Heart left ventricle (tissue), 13 donors: ENCODE results near the gene RCVRN.

Experiments
- CTCF ChIP-seq, 12 donors: fragments of 200-600 bp; sonication (generic) in 4 of 12; IDR thresholded peaks; one replicate each; pipeline versions ENCODE4 v1.5.0 to v1.8.0; 2018 to 2022; ENCODE audit warnings: antibody characterized with exemption in 12 of 12, mild to moderate bottlenecking in 5 of 12
- POLR2A ChIP-seq, 2 donors: fragments of 450-650 bp; IDR thresholded peaks; one replicate each; pipeline ENCODE4 v1.6.1; 2017; ENCODE audit warnings: antibody characterized with exemption in 2 of 2, mild to moderate bottlenecking in 2 of 2, moderate library complexity in 2 of 2
- donor health status: ischemic (EF 13 %, LVEDD 7.1; RV severe dilation, severe dysfunction).
- donor health status: DM: no; HTN: yes; CAD: no.
- donor health status: DM: no; HTN: no; CAD: no.
- donor health status: ischemic (EF 25% LVEDD 6.9; RV normal size, moderate dysfunction).
- donor health status: ischemic (EF 25% LVEDD 5.7; RV mildly dilated, moderate dysfunction).
- donor health status: ischemic (EF 35%, LVEDD 5.7; RV mildly dilated, moderate dysfunction).
- donor health status: nonischemic (EF 11% LVEDD 7.7; RV severe dilation, severe dysfunction).
- donor health status: DM: yes; HTN: yes; CAD: no.
- donor health status: PGD.
- donor health status: ischemic (EF 29% LVEDD 5.4; RV normal size, mild dysfunction).
- donor health status: nonischemic (EF 23%, LVEDD 6.1; RV moderate dilation, normal function).

GRCh38 chr17:9899280-9900043 lies 5.6 kb downstream of the RCVRN start:
- no peak for TF ChIP-seq CTCF (IDR thresholded peaks at IDR 0.05)
- no peak for TF ChIP-seq POLR2A (IDR thresholded peaks at IDR 0.05)
